ENCODE data around the gene CDH13. TPM values are rescaled to one million over a fixed set of nuclear protein-coding genes. Genes with fewer than 3 reads are reported as not detected.

CDH13 gene
- total and polyA plus RNA-seq, 10 of the 15 experiments (the other 5 are each of a cell fraction or from before 2014, with no cell fraction given) = under 0.01 to 0.05 TPM; not detected in 8

- FAIRE-seq = no peak
- TF ChIP-seq JUND (IDR thresholded peaks at IDR 0.05; ENCODE audit: low read depth, low read length) (no peak), SIN3A (IDR thresholded peaks at IDR 0.05; ENCODE audit: low read depth, low read length) (no peak), SREBF1 (IDR thresholded peaks at IDR 0.05; ENCODE audit: low read length) (no peak), MEF2A (IDR thresholded peaks at IDR 0.05; ENCODE audit: insufficient read depth, low read depth, low read length) (no peak), NR2C2 (IDR thresholded peaks at IDR 0.05; ENCODE audit: borderline replicate concordance, control insufficient read depth, insufficient read length, low read depth) (no peak), POLR2AphosphoS2 (IDR thresholded peaks at IDR 0.05; ENCODE audit: low read depth, low read length) (no peak), SMAD1 (IDR thresholded peaks at IDR 0.05; ENCODE audit: low read depth, partially characterized antibody) (no peak), ZSCAN29 (IDR thresholded peaks at IDR 0.05) (no peak), NFYA (IDR thresholded peaks at IDR 0.05; ENCODE audit: borderline replicate concordance, low read depth, low read length) (no peak)
- TF ChIP-seq, protein P1, sequence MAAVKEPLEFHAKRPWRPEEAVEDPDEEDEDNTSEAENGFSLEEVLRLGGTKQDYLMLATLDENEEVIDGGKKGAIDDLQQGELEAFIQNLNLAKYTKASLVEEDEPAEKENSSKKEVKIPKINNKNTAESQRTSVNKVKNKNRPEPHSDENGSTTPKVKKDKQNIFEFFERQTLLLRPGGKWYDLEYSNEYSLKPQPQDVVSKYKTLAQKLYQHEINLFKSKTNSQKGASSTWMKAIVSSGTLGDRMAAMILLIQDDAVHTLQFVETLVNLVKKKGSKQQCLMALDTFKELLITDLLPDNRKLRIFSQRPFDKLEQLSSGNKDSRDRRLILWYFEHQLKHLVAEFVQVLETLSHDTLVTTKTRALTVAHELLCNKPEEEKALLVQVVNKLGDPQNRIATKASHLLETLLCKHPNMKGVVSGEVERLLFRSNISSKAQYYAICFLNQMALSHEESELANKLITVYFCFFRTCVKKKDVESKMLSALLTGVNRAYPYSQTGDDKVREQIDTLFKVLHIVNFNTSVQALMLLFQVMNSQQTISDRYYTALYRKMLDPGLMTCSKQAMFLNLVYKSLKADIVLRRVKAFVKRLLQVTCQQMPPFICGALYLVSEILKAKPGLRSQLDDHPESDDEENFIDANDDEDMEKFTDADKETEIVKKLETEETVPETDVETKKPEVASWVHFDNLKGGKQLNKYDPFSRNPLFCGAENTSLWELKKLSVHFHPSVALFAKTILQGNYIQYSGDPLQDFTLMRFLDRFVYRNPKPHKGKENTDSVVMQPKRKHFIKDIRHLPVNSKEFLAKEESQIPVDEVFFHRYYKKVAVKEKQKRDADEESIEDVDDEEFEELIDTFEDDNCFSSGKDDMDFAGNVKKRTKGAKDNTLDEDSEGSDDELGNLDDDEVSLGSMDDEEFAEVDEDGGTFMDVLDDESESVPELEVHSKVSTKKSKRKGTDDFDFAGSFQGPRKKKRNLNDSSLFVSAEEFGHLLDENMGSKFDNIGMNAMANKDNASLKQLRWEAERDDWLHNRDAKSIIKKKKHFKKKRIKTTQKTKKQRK (IDR thresholded peaks at IDR 0.05; ENCODE audit: low read depth, low read length) = no peak
- TF ChIP-seq, protein P2, sequence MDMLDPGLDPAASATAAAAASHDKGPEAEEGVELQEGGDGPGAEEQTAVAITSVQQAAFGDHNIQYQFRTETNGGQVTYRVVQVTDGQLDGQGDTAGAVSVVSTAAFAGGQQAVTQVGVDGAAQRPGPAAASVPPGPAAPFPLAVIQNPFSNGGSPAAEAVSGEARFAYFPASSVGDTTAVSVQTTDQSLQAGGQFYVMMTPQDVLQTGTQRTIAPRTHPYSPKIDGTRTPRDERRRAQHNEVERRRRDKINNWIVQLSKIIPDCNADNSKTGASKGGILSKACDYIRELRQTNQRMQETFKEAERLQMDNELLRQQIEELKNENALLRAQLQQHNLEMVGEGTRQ (IDR thresholded peaks at IDR 0.05; ENCODE audit: borderline replicate concordance, low read depth, low read length) = no peak
- Histone ChIP-seq H3K9ac (ENCODE audit: control insufficient read depth, insufficient read depth, low read length) (no peak overlapping the region), H4K20me1 (ENCODE audit: control insufficient read depth, insufficient read depth) (no peaks in the 10 kb centered on the region), H3K9me3 (replicated peaks; ENCODE audit: control insufficient read depth, insufficient read depth, low read length) (no peaks in the 10 kb centered on the region), H3K27ac (ENCODE audit: control insufficient read depth, insufficient read depth) (no peak overlapping the region), H3K4me1 (ENCODE audit: control insufficient read depth, insufficient read depth, low read length) (no peaks in the 10 kb centered on the region; the same call in 1 of the 2 replicates), H3K27me3 (replicated peaks in 1 of 2; ENCODE audit: control insufficient read depth in 2 of 2, insufficient read depth in 2 of 2, low read length in 1 of 2) (no peaks in the 10 kb centered on the region), H3K4me2 (ENCODE audit: control insufficient read depth, insufficient read depth) (no peak overlapping the region), H2AFZ (ENCODE audit: control insufficient read depth, low read depth, low read length) (no peak overlapping the region), H3K4me3 (no peak overlapping the region), H3K36me3 (ENCODE audit: control insufficient read depth in 2 of 2, insufficient read depth in 2 of 2, low read length in 1 of 2) (peaks cover 0 to 11% of the 10 kb centered on the region in 2 experiments; a peak in 1 of 4 replicates), H3K79me2 (ENCODE audit: control insufficient read depth, insufficient read depth, low read length) (peaks cover 3% of the 10 kb centered on the region; the same call in 1 of the 2 replicates)
- 97% methylated on average over 4 of the region's 4 CpGs for WGBS (ENCODE audit: insufficient coverage, insufficient replicate concordance, low lambda C conversion rate, missing lambda C conversion rate)
- ChIA-PET CTCF (interaction anchor here (0.7 to 1.6 kb wide), 2 partner anchors 10 to 113 kb away, joined by 4 to 7 read pairs; no protein-coding TSS in a partner anchor), RAD21 (ENCODE audit: unreplicated experiment) (no interaction called here), SMC1A (ENCODE audit: uncharacterized antibody, unreplicated experiment) (no interaction called here), POLR2A (interaction anchor here (0.6 kb wide), 1 partner anchor 8 kb away, joined by 4 read pairs; no protein-coding TSS in a partner anchor)
- ATAC-seq = no peak
- no TSS peak for BruUV-seq (replicated peaks)
- intact Hi-C loops (cut with micrococcal nuclease; ENCODE audit: unreplicated experiment) (no loop called here), in situ Hi-C loops (cut with MboI) (no loop called here)
- DNase-seq (ENCODE audit: low read depth, low spot score) = no peak
Observed at GRCh38 chr16:83814659-83814985, 1187.9 kb downstream of the CDH13 start.
